ENCODE results near the gene NUDT14. TPM values are rescaled to one million over a fixed set of nuclear protein-coding genes. Genes with fewer than 3 reads are reported as not detected.

The NUDT14 gene
- total RNA-seq (15.3 TPM), polyA plus RNA-seq (10 to 100 TPM in 2 of 4 donors, 1 to 10 TPM in 2; 6.5 to 18.1 (median 10.6) TPM)

- Histone ChIP-seq H3K27me3 (ENCODE audit: control insufficient read depth, insufficient read depth, low read length) (no peaks in the 10 kb centered on the region), H3K27ac (ENCODE audit: insufficient read depth, low read length, poor library complexity, severe bottlenecking) (no peak within 1 kb of the TSS), H3K9me3 (ENCODE audit: control insufficient read depth in 2 of 2, low read length in 2 of 2) (no peaks in the 10 kb centered on the region), H3K4me1 (ENCODE audit: control insufficient read depth, insufficient read depth, low read length, poor library complexity, severe bottlenecking) (peaks cover 15% of the 10 kb centered on the region), H3K36me3 (ENCODE audit: control insufficient read depth, insufficient read depth, low read length) (no peaks in the 10 kb centered on the region), H3K4me3 (ENCODE audit: low read depth, low read length) (peak within 1 kb of the TSS; percentile 48)
- peak; percentile 74 to 80 for ATAC-seq (ENCODE audit: low read depth in 2 of 2)
- H3K9me3 Mint-ChIP-seq, result peaks cover 0 to 2% (median 0%) of the 10 kb centered on the region in 7 donors
- H3K27ac Mint-ChIP-seq, result peak within 1 kb of the TSS in 1 of 3 donors; percentile 42
- no peaks in the 10 kb centered on the region for H3K27me3 Mint-ChIP-seq
- peak within 1 kb of the TSS; percentile 68 to 84 (median 82) for H3K4me3 Mint-ChIP-seq
- no peaks in the 10 kb centered on the region for H3K36me3 Mint-ChIP-seq
- peak; percentile 68 to 81 (median 76) for DNase-seq
- peaks cover 0 to 23% (median 6%) of the 10 kb centered on the region in 4 donors for H3K4me1 Mint-ChIP-seq
Measured at GRCh38 chr14:105180592-105181548, at the start of gene NUDT14. Gene NUDT14 (minus strand): TSS chr14:105181312. CDS start chr14:105181209, 103 bp downstream.

DNA sequence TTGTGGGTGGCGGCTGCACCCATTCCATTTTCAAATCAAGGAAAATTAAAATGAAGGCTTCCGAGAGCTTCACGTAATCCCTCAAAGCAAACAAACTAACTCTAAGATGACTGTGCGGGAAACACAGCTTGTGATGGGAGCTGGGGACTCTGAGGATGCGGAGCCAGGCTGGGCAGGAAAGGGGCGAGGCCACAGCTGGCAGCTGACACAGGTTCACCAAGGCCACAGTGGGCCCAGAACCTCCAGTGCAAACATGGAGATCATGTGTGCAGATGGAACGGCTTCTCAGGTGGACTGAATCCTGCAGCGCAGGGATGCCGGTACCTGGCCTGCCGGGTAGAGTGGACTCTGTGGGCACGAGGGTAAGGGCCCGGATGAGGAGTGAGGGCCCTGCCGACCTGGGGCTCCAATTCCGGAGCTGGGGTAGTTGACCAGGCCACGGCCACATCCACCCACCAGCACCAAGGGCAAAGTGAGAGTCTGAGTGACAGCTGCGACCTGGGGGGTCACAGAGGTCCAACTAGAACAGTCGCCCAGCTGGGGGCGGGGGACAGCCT, 48.1 kb upstream of the NUDT14 start:
- Mint-ChIP-seq H3K4me1 (peaks cover 0 to 6% (median 0%) of the 10 kb centered on the region in 4 donors), H3K27ac (no peak overlapping the region), H3K9me3 (no peaks in the 10 kb centered on the region), H3K4me3 (no peak overlapping the region), H3K36me3 (peaks cover 7% of the 10 kb centered on the region), H3K27me3 (no peaks in the 10 kb centered on the region)
- H3K27ac ChIP-seq (ENCODE audit: insufficient read depth, low read length, poor library complexity, severe bottlenecking), result no peak overlapping the region
- H3K4me1 ChIP-seq (ENCODE audit: control insufficient read depth, insufficient read depth, low read length, poor library complexity, severe bottlenecking), result no peaks in the 10 kb centered on the region
- no peak for DNase-seq
- H3K4me3 ChIP-seq (ENCODE audit: low read depth, low read length), result no peak overlapping the region
- H3K36me3 ChIP-seq (ENCODE audit: control insufficient read depth, insufficient read depth, low read length), result peaks cover 20% of the 10 kb centered on the region
- H3K27me3 ChIP-seq (ENCODE audit: control insufficient read depth, insufficient read depth, low read length), result no peaks in the 10 kb centered on the region
- no peak for ATAC-seq (ENCODE audit: low read depth in 2 of 2)
- no peaks in the 10 kb centered on the region for H3K9me3 ChIP-seq (ENCODE audit: control insufficient read depth in 2 of 2, low read length in 2 of 2)

DNA sequence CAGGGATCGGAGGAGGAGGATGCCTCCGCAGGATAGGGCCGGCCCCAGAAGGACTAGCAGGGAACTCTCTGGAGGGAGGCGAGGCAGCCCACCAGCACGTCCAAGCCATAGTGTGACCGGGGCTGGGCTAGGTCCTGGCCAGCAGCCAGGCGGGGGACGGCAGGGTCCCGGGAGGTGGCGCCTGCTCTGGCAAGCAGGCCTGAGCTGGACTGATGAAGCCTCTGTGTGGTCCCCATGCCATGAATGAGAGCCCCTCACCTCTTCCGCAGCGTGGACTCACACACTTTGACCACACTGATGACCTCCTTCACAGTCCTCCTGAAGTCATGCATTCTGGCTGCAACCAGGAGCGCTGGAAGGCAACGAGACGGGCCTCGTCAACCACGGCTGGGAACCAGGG, 47.5 kb upstream of the NUDT14 start:
- no peaks in the 10 kb centered on the region for H3K9me3 ChIP-seq (ENCODE audit: control insufficient read depth in 2 of 2, low read length in 2 of 2)

GRCh38 chr14:105227346-105227745, 46.2 kb upstream of the NUDT14 start:
- no peaks in the 10 kb centered on the region for H3K9me3 ChIP-seq (ENCODE audit: control insufficient read depth in 2 of 2, low read length in 2 of 2)
- no peaks in the 10 kb centered on the region for H3K4me1 ChIP-seq (ENCODE audit: control insufficient read depth, insufficient read depth, low read length, poor library complexity, severe bottlenecking)
- no peak for ATAC-seq (ENCODE audit: low read depth in 2 of 2)
- H3K27me3 ChIP-seq (ENCODE audit: control insufficient read depth, insufficient read depth, low read length), result no peaks in the 10 kb centered on the region
- H3K27ac ChIP-seq (ENCODE audit: insufficient read depth, low read length, poor library complexity, severe bottlenecking), result no peak overlapping the region
- Mint-ChIP-seq H3K4me1 (peaks cover 0 to 6% (median 3%) of the 10 kb centered on the region in 4 donors), H3K27ac (no peak overlapping the region), H3K36me3 (peaks cover 21% of the 10 kb centered on the region), H3K27me3 (no peaks in the 10 kb centered on the region), H3K9me3 (no peaks in the 10 kb centered on the region), H3K4me3 (no peak overlapping the region)
- H3K36me3 ChIP-seq (ENCODE audit: control insufficient read depth, insufficient read depth, low read length), result peaks cover 24% of the 10 kb centered on the region
- DNase-seq, result no peak
- H3K4me3 ChIP-seq (ENCODE audit: low read depth, low read length), result no peak overlapping the region

More for the DNA sequence above, 47.5 kb upstream of the NUDT14 start:
- Histone ChIP-seq H3K4me3 (ENCODE audit: low read depth, low read length) (no peak overlapping the region), H3K27me3 (ENCODE audit: control insufficient read depth, insufficient read depth, low read length) (no peaks in the 10 kb centered on the region), H3K27ac (ENCODE audit: insufficient read depth, low read length, poor library complexity, severe bottlenecking) (no peak overlapping the region), H3K36me3 (ENCODE audit: control insufficient read depth, insufficient read depth, low read length) (peaks cover 22% of the 10 kb centered on the region), H3K4me1 (ENCODE audit: control insufficient read depth, insufficient read depth, low read length, poor library complexity, severe bottlenecking) (no peaks in the 10 kb centered on the region)
- Mint-ChIP-seq H3K4me3 (no peak overlapping the region), H3K27ac (no peak overlapping the region), H3K4me1 (peaks cover 0 to 6% (median under 1%) of the 10 kb centered on the region in 4 donors), H3K36me3 (peaks cover 13% of the 10 kb centered on the region), H3K27me3 (no peaks in the 10 kb centered on the region), H3K9me3 (no peaks in the 10 kb centered on the region)
- no peak for ATAC-seq (ENCODE audit: low read depth in 2 of 2)
- no peak for DNase-seq

DNA sequence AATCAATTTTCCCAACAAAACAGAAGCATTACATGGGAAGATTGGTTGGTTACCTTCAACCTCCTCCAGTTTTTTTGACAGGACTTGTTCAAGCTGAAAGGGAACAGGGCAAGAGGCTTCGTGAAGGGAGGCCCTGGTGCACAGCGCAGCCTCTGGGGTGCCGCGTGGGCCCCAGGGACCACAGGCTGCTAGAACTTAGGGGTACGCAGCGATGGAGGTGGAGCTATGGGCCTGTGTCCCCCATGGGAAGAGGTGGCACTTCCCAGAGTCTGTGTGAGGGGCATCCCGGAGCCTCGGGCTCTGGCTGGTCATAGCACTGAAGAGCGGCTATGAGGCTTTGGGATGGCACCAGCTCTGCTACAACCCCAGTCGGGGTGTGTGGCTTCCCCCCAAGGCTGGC, 45.1 kb upstream of the NUDT14 start:
- Histone ChIP-seq H3K27me3 (ENCODE audit: control insufficient read depth, insufficient read depth, low read length) (no peaks in the 10 kb centered on the region), H3K4me3 (ENCODE audit: low read depth, low read length) (no peak overlapping the region), H3K9me3 (ENCODE audit: control insufficient read depth in 2 of 2, low read length in 2 of 2) (no peaks in the 10 kb centered on the region), H3K36me3 (ENCODE audit: control insufficient read depth, insufficient read depth, low read length) (peaks cover 33% of the 10 kb centered on the region), H3K4me1 (ENCODE audit: control insufficient read depth, insufficient read depth, low read length, poor library complexity, severe bottlenecking) (no peaks in the 10 kb centered on the region), H3K27ac (ENCODE audit: insufficient read depth, low read length, poor library complexity, severe bottlenecking) (no peak overlapping the region)
- Mint-ChIP-seq H3K27ac (no peak overlapping the region), H3K36me3 (peaks cover 28% of the 10 kb centered on the region), H3K4me1 (peaks cover 0 to 6% (median 3%) of the 10 kb centered on the region in 4 donors), H3K9me3 (no peaks in the 10 kb centered on the region), H3K4me3 (no peak overlapping the region), H3K27me3 (no peaks in the 10 kb centered on the region)
- ATAC-seq (ENCODE audit: low read depth in 2 of 2), result no peak
- no peak for DNase-seq

DNA sequence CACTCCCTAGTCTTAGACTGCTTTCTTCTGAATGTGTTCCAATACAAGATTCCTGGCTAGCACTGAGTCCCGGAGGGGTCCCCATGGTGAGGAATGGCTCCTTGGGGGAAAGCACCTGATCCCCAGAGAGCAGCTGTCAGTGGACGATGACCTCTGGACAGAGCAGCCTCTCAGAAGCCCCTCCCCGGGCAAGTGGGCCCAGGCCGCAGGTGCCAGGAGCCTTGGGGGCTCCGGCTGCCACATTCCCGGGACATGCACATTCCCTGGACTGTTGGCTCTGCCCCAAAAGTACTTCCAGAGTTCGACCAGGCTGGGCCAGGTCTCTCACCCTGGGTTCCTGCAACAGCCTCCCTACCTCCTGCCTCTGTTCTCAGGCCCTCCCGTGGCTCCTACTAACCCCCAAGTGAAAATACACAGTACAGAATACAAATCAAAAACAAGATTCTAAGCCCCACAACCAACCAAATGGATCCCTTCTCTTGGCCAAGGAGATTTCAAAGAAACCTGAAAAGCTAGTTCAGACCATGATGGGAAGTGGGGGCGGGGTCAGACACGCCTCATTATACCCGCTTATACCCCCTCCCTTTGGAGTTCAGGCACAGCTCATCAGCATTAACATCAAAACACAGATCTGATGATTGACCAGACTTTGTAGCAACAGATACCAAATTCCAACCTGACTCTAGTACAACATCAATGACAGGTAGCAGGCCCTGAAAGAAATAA, 43.9 kb upstream of the NUDT14 start:
- Mint-ChIP-seq H3K36me3 (peaks cover 31% of the 10 kb centered on the region), H3K4me3 (no peak overlapping the region), H3K27ac (peak overlapping the region in 2 of 3 donors; percentile 25 to 32), H3K27me3 (no peaks in the 10 kb centered on the region), H3K9me3 (no peaks in the 10 kb centered on the region), H3K4me1 (peaks cover 0 to 6% (median 3%) of the 10 kb centered on the region in 4 donors)
- Histone ChIP-seq H3K27me3 (ENCODE audit: control insufficient read depth, insufficient read depth, low read length) (no peaks in the 10 kb centered on the region), H3K9me3 (ENCODE audit: control insufficient read depth in 2 of 2, low read length in 2 of 2) (no peaks in the 10 kb centered on the region), H3K36me3 (ENCODE audit: control insufficient read depth, insufficient read depth, low read length) (peaks cover 35% of the 10 kb centered on the region), H3K4me3 (ENCODE audit: low read depth, low read length) (no peak overlapping the region), H3K4me1 (ENCODE audit: control insufficient read depth, insufficient read depth, low read length, poor library complexity, severe bottlenecking) (no peaks in the 10 kb centered on the region), H3K27ac (ENCODE audit: insufficient read depth, low read length, poor library complexity, severe bottlenecking) (no peak overlapping the region)
- no peak for ATAC-seq (ENCODE audit: low read depth in 2 of 2)
- DNase-seq, result no peak

- Histone ChIP-seq H3K9me3 (ENCODE audit: control insufficient read depth in 2 of 2, low read length in 2 of 2) (no peaks in the 10 kb centered on the region), H3K4me1 (ENCODE audit: control insufficient read depth, insufficient read depth, low read length, poor library complexity, severe bottlenecking) (no peaks in the 10 kb centered on the region), H3K27ac (ENCODE audit: insufficient read depth, low read length, poor library complexity, severe bottlenecking) (no peak overlapping the region), H3K4me3 (ENCODE audit: low read depth, low read length) (no peak overlapping the region), H3K36me3 (ENCODE audit: control insufficient read depth, insufficient read depth, low read length) (peaks cover 36% of the 10 kb centered on the region), H3K27me3 (ENCODE audit: control insufficient read depth, insufficient read depth, low read length) (no peaks in the 10 kb centered on the region)
- Mint-ChIP-seq H3K27me3 (no peaks in the 10 kb centered on the region), H3K9me3 (no peaks in the 10 kb centered on the region), H3K4me3 (no peak overlapping the region), H3K4me1 (peaks cover 0 to 6% (median 2%) of the 10 kb centered on the region in 4 donors), H3K27ac (no peak overlapping the region), H3K36me3 (peaks cover 32% of the 10 kb centered on the region)
- ATAC-seq (ENCODE audit: low read depth in 2 of 2), result no peak
- no peak for DNase-seq
Measured at GRCh38 chr14:105223770-105224544, 42.8 kb upstream of the NUDT14 start.
